GM12875 (cell line): ENCODE results near the gene EXOC1.

ENCODE experiments used
- H3K4me3 ChIP-seq: one replicate; pipeline ENCODE4 v1.5.1; 2011; ENCODE audit warnings: low read depth, low read length, control low read depth
- TF ChIP-seq, protein P1 (sequence below): IDR thresholded peaks from 2 replicates; pipeline ENCODE4 v1.5.1; 2011; ENCODE audit warnings: low read depth, mild to moderate bottlenecking, control low read depth, inconsistent platforms, low read length, moderate library complexity, borderline replicate concordance; ENCODE audit not compliant: insufficient read depth

The EXOC1 gene

DNA sequence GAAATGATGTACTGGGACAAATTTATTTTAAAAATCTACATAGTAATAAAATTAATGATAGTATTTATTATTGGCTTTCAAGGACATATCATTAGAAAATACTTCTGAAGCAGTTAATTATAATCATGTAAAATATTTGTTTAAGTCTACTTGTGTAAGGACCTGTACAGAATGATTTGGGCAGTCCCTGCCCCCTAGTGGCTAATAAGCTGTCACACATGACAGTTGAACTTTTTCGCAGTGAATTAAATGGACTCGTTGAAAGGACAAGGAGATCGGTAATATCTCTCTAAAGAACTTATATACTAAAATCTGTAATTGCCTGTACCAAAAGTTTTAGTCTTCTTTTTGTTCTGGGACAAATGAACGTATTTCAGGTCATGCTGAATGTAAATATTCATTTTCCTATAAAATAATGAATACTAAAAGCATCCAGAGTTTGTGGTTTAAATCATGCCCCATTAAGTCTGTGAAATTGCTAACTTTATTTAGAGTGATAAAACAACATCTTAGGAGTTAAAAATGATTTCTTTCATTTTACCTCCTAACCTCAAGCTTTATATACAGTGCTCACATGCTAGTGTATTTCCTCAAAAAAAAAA lies 13.6 kb downstream of the EXOC1 start:
- H3K4me3 ChIP-seq, result no peak overlapping the region
- TF ChIP-seq, protein P1, sequence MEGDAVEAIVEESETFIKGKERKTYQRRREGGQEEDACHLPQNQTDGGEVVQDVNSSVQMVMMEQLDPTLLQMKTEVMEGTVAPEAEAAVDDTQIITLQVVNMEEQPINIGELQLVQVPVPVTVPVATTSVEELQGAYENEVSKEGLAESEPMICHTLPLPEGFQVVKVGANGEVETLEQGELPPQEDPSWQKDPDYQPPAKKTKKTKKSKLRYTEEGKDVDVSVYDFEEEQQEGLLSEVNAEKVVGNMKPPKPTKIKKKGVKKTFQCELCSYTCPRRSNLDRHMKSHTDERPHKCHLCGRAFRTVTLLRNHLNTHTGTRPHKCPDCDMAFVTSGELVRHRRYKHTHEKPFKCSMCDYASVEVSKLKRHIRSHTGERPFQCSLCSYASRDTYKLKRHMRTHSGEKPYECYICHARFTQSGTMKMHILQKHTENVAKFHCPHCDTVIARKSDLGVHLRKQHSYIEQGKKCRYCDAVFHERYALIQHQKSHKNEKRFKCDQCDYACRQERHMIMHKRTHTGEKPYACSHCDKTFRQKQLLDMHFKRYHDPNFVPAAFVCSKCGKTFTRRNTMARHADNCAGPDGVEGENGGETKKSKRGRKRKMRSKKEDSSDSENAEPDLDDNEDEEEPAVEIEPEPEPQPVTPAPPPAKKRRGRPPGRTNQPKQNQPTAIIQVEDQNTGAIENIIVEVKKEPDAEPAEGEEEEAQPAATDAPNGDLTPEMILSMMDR, result peak; percentile 71; the same call in 1 of the 2 replicates

DNA sequence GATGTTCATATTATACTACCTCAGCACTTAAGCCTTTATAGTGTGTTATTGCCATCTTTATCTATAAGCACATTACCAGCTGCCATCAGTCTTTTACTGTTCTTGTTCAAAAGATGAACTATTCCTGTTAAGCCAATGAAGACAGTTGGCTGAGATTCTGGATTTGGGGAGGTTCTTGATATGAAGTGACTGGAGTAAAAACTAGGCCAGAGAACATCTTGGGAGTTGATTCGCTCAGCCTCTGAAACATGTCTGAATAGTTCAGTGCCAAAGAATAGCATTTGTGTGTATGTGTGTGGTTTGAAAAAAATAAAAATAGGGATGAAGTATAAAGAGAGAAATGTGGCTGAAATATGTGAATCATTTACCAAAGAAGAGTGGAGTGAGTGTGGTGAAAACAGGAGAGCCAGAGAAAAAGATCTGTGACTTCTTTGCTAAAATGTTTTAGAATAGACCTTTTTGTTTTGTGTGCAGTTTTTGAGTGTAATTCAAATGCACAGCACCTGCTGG lies 15.2 kb downstream of the EXOC1 start:
- H3K4me3 ChIP-seq, result no peak overlapping the region
- TF ChIP-seq, protein P1, result no peak

DNA sequence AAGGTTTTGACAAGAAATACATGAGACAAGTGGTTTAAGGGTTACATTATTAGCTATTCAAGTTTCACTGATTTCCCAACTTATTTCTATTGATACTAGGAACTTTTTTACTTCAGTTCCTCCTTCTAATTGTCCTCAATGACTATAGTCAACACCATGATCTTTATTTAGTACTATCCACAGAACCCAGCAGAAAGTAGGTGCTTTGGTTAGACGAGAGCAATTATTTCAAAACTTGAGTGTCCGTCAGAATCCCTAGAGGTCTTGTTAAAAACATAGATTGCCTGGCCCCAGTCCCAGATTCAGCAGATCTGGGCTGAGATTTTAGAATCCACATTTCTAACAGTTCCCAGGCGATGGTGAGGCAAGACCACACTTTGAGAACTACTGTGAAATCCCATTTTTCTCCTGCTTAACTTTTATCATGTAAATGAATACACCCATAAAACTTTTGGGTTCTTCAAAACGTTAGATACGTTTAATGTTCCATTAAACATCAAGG lies 17.9 kb downstream of the EXOC1 start:
- TF ChIP-seq, protein P1, result no peak
- no peak overlapping the region for H3K4me3 ChIP-seq

DNA sequence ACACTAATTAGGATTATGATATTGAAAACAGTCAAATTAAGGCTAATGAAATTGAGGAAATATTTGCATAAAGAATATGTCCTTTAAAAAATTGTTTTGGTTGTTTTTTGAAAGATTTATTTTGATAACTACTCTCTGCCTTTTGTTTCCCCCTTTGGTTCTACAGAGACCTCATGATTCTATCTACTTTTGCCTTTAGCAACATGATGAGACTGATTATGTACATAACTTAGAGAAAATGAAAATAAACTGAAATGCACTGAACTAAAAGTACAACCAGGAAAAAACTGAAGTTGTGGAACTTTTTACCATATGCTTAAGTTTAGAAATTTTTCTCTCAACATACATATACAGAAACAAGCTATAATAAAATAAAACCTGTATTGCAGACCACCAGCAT lies 21.4 kb downstream of the EXOC1 start:
- H3K4me3 ChIP-seq, result no peak overlapping the region
- TF ChIP-seq, protein P1, result no peak

DNA sequence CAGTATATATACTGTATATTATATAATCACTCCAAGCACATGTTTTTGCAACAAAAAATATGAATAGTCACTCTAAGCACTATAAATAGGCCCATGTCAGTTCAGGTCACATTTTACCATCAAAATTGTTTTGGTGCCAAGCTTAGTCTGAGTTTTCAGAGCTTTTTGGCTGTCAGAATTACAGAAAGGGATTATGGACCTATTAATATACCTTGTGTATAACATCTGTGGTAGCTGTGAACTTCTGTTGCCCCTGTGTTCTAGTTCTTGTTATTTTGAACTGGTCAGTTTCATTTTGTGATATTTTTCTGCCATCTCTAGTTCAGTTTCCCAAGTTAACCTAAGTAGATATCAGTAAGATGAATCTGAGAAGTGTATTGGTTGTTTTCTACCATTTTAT lies 22.9 kb downstream of the EXOC1 start:
- H3K4me3 ChIP-seq, result no peak overlapping the region
- TF ChIP-seq, protein P1, result no peak

DNA sequence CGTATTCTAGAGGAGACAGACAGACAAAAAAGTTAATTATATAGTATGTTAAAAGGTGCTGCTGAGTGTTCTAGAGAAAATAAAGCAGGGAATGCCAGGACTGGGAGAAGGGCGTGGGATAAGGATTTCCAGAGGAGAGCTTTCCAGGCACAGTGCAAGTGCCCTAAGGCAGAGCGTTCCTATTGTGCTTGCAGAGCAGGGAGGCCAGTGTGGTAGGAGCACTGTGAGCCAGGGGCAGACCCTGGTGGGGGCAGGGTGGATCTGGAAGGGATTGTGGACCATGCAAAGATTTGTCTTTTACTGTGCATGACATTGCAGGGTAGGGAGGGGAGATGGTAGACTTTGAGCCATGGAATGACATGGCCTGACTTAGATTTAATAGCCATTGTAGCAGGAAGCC lies 25.8 kb downstream of the EXOC1 start:
- TF ChIP-seq, protein P1, result no peak
- no peak overlapping the region for H3K4me3 ChIP-seq

DNA sequence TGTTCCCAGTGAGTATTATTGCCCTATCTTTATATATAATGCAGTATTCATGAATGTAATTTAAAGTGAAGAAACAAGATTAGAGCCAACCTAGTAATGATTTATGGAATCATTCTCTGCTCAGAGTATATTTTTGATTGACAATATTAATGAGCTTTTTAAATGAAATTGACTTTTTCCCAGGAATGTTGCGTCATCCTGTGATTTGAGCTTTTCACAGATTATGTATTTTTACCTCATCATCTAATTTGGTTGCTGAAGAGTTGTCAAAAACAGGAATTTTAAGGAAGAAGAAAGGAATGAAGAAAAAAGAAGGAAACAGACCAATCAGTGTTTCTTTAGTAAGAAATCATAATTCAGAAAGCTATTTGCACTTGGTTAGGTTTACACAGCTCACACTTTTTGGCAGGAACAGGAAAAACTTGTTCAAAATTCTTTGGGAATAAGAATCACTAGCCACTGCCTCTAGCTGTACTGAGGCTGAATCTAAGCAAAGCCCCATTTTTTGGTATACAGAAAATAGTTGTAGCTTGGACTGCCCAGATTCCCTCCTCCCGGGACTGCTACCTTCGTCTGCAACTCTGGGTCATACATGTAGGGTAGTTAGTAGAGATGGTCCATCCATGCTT lies 27.3 kb downstream of the EXOC1 start:
- TF ChIP-seq, protein P1, result no peak
- no peak overlapping the region for H3K4me3 ChIP-seq
